ENCODE data around the gene IMP4.

IMP4 gene

GRCh38 chr2:130377491-130377890 is 34.8 kb downstream of the IMP4 start:
- no peak for DNase-seq (ENCODE audit: low read depth)

GRCh38 chr2:130378206-130378897 is 35.7 kb downstream of the IMP4 start:
- DNase-seq (ENCODE audit: low read depth), result no peak

GRCh38 chr2:130378898-130379214 is 36.2 kb downstream of the IMP4 start:
- no peak for DNase-seq (ENCODE audit: low read depth)

- no peak for DNase-seq (ENCODE audit: low read depth)
Measured at GRCh38 chr2:130380096-130380934, 37.6 kb downstream of the IMP4 start.

GRCh38 chr2:130381145-130381544 is 38.4 kb downstream of the IMP4 start:
- DNase-seq (ENCODE audit: low read depth), result no peak

GRCh38 chr2:130381619-130382018 is 38.9 kb downstream of the IMP4 start:
- DNase-seq (ENCODE audit: low read depth), result no peak

GRCh38 chr2:130382313-130382917 is 39.7 kb downstream of the IMP4 start:
- no peak for DNase-seq (ENCODE audit: low read depth)

GRCh38 chr2:130385709-130386108 is 43.0 kb downstream of the IMP4 start:
- no peak for DNase-seq (ENCODE audit: low read depth)

GRCh38 chr2:130387071-130387400 is 44.3 kb downstream of the IMP4 start:
- DNase-seq (ENCODE audit: low read depth), result no peak

- DNase-seq (ENCODE audit: low read depth), result no peak
Measured at GRCh38 chr2:130387804-130388203, 45.1 kb downstream of the IMP4 start.

GRCh38 chr2:130388221-130388907 is 45.7 kb downstream of the IMP4 start:
- no peak for DNase-seq (ENCODE audit: low read depth)

- no peak for DNase-seq (ENCODE audit: low read depth)
Measured at GRCh38 chr2:130389358-130389757, 46.7 kb downstream of the IMP4 start.

- DNase-seq (ENCODE audit: low read depth), result no peak
Measured at GRCh38 chr2:130389783-130390182, 47.1 kb downstream of the IMP4 start.

GRCh38 chr2:130390460-130391057 is 47.9 kb downstream of the IMP4 start:
- no peak for DNase-seq (ENCODE audit: low read depth)

GRCh38 chr2:130391058-130391871 is 48.6 kb downstream of the IMP4 start:
- peak; percentile 74 for DNase-seq (ENCODE audit: low read depth)

GRCh38 chr2:130391872-130392670 is 49.4 kb downstream of the IMP4 start:
- no peak for DNase-seq (ENCODE audit: low read depth)

GRCh38 chr2:130393318-130393910 is 50.7 kb downstream of the IMP4 start:
- DNase-seq (ENCODE audit: low read depth), result no peak

All from activated T-cell treated with anti-CD3 and anti-CD28 coated beads for 48 hours (primary cell).